T-helper 2 cell treated with Interferon-gamma antibody and Interleukin-4, amounts not matched to agents 100 ng/mL and 5 ng/mL, for 36 hours (primary cell): ENCODE results near the gene ESRRA. TPM values are rescaled to one million over a fixed set of nuclear protein-coding genes. Genes with fewer than 3 reads are reported as not detected.

ENCODE experiments used
- intact Hi-C: fragments of 100-400 bp; cut with micrococcal nuclease; formaldehyde crosslinking; loops from one replicate; pipeline ENCODE4 v1.15.1; 2023
- total RNA-seq: library from RNA; stranded (reverse); gene quantifications from 2 replicates; pipeline ENCODE4 v1.2.3, GENCODE V29; 2022

The ESRRA gene
- total RNA-seq, 1 donor from 2014 or later: 47.6 TPM

- intact Hi-C loops: loop anchor here (1.0 to 2.0 kb wide), 8 partner anchors 16 to 71 kb away; partner anchors contain the start of genes CCDC88B, ESRRA, FERMT3 and FKBP2
Measured at GRCh38 chr11:64269540-64270220, 35.6 kb upstream of the ESRRA start.

GRCh38 chr11:64275031-64275800 is 30.1 kb upstream of the ESRRA start:
- intact Hi-C loops: no loop called here

GRCh38 chr11:64275841-64276240 is 29.5 kb upstream of the ESRRA start:
- intact Hi-C loops: no loop called here

GRCh38 chr11:64276653-64277431 is 28.5 kb upstream of the ESRRA start:
- intact Hi-C loops: no loop called here

- intact Hi-C loops: no loop called here
Measured at GRCh38 chr11:64278576-64279190, 26.6 kb upstream of the ESRRA start.

GRCh38 chr11:64281957-64282770 is 23.2 kb upstream of the ESRRA start:
- intact Hi-C loops: no loop called here

- intact Hi-C loops: no loop called here
Measured at GRCh38 chr11:64283092-64283491, 22.2 kb upstream of the ESRRA start.

GRCh38 chr11:64284048-64284961 is 21.0 kb upstream of the ESRRA start, which contains the start of gene BAD:
Gene BAD, minus strand, starts transcription at chr11:64284665. Its CDS starts 297 bp downstream, at chr11:64284368.
- intact Hi-C loops: loop anchor here (2.0 kb wide), 1 partner anchor 44 kb away; the partner anchor contains the start of gene FKBP2

- intact Hi-C loops: loop anchor here (1.0 to 5.0 kb wide), 4 partner anchors 15 to 78 kb away; partner anchors contain the start of genes ESRRA, FERMT3 and FKBP2
Measured at GRCh38 chr11:64284962-64285884, 20.1 kb upstream of the ESRRA start, which contains the start of gene GPR137. Gene GPR137, plus strand, starts transcription at chr11:64285848. Its CDS starts 677 bp downstream, at chr11:64286525.

GRCh38 chr11:64285885-64286800 is 19.2 kb upstream of the ESRRA start:
- intact Hi-C loops: loop anchor here (1.0 to 5.0 kb wide), 4 partner anchors 16 to 79 kb away; partner anchors contain the start of genes ESRRA, FERMT3 and FKBP2

- intact Hi-C loops: loop anchor here (5.0 kb wide), 1 partner anchor 79 kb away; the partner anchor contains the start of gene FERMT3
Measured at GRCh38 chr11:64286801-64287159, 18.5 kb upstream of the ESRRA start.

- intact Hi-C loops: loop anchor here (5.0 kb wide), 1 partner anchor 81 kb away; the partner anchor contains the start of gene FERMT3
Measured at GRCh38 chr11:64287676-64288352, 17.5 kb upstream of the ESRRA start.

GRCh38 chr11:64288353-64288750 is 17.0 kb upstream of the ESRRA start:
- intact Hi-C loops: loop anchor here (5.0 kb wide), 1 partner anchor 81 kb away; the partner anchor contains the start of gene FERMT3

GRCh38 chr11:64289002-64289564 is 16.2 kb upstream of the ESRRA start:
- intact Hi-C loops: loop anchor here (5.0 kb wide), 1 partner anchor 82 kb away; the partner anchor contains the start of gene FERMT3
